GM12864 (cell line): ENCODE results near the gene GAN.
"Not testable (repeated sequence)": the region's sequence is repeated elsewhere in the genome, so short reads cannot be mapped to it uniquely, and the experiment has no call there.

ENCODE experiments used
- DNase-seq: peaks from one replicate; pipeline ENCODE4 v3.0.0-alpha.2; 2011; ENCODE audit warnings: low read depth
- H3K4me3 ChIP-seq: 2 replicates; pipeline ENCODE4 v1.5.1; 2011; ENCODE audit warnings: mild to moderate bottlenecking, low read depth, low read length, control low read depth
- TF ChIP-seq, protein P1 (sequence below): IDR thresholded peaks from 2 replicates; pipeline ENCODE4 v1.5.1; 2011; ENCODE audit warnings: low read depth, mild to moderate bottlenecking, moderate library complexity, low read length, control low read depth, inconsistent platforms; ENCODE audit errors: missing control alignments

GAN gene

DNA sequence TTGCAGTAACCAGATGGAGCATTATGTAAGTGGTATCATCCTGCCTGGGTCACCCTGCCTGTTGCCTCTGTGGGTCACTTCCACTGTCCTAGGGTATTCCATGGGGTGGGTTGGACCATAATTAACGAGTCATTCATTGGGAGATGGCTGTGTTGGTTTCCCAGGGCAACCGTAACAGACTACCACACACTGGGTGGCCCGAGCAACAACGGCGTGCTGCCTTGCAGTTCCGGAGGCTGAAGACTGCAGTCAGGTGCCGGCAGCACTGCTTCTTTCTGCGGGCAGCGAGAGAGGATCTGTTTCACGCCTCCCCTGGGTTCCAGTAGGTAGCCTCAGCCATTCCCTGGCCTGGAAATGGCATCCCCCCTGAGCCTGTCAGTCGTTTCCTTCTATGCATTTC is 101.0 kb downstream of the GAN start:
- TF ChIP-seq, protein P1, sequence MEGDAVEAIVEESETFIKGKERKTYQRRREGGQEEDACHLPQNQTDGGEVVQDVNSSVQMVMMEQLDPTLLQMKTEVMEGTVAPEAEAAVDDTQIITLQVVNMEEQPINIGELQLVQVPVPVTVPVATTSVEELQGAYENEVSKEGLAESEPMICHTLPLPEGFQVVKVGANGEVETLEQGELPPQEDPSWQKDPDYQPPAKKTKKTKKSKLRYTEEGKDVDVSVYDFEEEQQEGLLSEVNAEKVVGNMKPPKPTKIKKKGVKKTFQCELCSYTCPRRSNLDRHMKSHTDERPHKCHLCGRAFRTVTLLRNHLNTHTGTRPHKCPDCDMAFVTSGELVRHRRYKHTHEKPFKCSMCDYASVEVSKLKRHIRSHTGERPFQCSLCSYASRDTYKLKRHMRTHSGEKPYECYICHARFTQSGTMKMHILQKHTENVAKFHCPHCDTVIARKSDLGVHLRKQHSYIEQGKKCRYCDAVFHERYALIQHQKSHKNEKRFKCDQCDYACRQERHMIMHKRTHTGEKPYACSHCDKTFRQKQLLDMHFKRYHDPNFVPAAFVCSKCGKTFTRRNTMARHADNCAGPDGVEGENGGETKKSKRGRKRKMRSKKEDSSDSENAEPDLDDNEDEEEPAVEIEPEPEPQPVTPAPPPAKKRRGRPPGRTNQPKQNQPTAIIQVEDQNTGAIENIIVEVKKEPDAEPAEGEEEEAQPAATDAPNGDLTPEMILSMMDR = no peak
- DNase-seq = no peak

DNA sequence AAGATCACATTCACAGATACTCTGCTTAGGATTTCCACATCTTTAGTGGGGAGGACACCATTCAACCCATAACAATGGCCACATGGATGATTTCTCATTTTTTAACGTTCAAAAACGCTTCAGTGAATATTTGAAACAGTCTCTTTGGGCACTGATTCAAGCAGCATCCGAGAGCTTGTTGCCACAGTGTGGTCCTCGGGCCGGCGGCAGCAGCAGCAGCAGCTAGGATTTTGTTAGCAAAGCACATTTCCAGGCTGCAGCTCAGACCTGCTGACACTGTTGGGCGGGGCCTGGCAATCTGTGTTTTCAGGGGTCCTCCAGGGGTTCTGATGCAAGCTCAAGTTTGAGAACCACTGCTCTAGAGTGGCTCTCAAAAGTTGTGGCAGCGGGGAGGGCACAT is 102.0 kb downstream of the GAN start:
- TF ChIP-seq, protein P1 = no peak
- no peak for DNase-seq
- no peak overlapping the region for H3K4me3 ChIP-seq

More for the DNA sequence above, 101.0 kb downstream of the GAN start:
- H3K4me3 ChIP-seq = no peak overlapping the region

DNA sequence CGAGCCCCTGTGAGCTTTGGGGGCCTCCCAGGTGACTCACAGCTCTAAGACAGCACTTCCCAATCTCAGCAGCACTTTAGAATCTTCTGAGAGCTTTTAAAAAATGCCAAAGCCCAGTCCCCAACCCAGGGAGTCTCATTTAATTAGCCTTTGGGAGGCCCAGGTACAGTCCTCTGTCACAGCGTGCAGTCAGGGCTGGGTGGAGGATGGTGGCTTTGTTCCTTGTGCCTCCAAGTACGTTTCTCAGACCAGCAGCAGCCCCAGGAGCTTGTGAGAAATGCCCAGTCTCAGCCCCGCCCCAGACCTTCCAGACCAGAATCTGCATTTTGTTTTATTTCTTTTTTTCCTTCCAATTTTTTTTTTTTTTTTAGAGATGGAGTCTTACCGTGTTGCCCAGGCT is 102.4 kb downstream of the GAN start:
- TF ChIP-seq, protein P1 = no peak
- no peak overlapping the region for H3K4me3 ChIP-seq

DNA sequence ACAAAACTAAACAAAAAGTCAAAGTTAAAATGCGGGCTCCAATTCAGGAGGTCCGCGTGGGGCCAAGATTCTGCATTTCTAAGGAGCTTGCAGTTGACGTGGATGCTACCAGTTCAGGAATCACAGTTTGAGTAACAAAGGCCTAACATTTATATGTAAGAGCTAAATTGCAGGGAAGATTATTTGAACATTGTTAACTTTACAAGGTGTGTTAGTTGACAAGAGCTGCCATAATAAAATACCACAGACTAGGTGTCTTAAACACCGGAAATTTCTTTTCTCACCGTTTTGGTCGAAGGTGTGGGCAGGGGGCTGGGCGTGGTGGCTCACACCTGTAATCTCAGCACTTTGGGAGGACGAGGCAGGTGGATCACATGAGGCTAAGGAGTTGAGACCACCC is 105.0 kb downstream of the GAN start:
- no peak for DNase-seq
- TF ChIP-seq, protein P1 = no peak
- H3K4me3 ChIP-seq = no peak overlapping the region

More for the DNA sequence above, 102.4 kb downstream of the GAN start:
- DNase-seq = no peak

DNA sequence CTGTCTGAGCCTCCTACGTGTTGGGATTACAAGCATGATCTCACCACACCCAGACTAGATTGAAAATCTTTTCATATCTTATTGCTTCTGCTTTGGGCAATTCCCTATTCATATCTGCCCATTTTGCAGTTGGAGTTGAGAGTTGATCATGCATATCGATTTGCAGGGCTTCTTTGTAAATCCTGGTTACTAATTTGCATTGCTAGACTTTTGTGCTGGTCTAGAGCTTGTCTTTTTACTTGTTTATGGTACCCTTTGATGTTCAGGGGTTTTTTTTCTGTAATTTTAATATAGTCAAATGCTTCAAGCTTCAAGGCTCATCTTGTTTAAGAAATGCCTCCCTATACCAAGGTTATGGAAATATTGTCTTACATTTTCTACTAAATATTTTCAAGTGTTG is 106.4 kb downstream of the GAN start:
- DNase-seq = no peak
- TF ChIP-seq, protein P1 = no peak
- no peak overlapping the region for H3K4me3 ChIP-seq

DNA sequence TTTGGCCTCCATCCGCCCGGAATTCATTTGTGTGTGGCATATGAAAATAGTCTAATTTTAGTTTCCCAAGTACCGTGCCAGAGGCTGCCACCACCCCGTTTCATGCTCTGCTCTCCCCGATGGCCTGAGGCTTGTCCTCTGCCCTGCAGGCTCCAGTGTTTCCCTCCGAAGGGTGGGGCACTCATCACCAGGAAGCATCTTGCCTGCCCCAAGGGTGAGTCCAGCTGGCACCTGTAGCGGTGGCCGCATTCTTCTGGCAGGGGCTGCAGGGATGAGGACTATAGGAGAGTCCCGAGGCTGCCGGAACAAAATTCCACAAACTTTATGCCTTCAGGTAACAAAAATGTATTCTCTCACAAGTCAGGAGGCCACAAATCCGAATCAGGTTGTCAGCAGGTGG is 106.8 kb downstream of the GAN start:
- DNase-seq = no peak

DNA sequence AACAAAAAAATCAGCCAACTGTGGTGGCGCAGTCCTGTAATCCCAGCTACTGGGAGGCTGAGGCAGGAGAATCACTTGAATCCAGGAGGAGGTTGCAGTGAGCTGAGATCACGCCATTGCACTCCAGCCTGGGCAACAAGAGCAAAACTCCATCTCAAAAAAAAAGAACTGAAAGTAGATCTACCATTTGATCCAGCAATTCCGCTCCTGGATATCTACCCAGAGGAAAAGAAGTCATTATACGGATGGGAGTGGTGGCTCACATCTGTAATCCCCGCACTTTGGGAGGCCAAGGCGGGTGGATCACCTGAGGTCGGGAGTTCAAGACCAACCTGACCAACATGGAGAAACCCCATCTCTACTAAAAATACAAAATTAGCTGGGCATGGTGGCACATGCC is 107.4 kb downstream of the GAN start:
- not testable (repeated sequence) for H3K4me3 ChIP-seq, DNase-seq

More for the DNA sequence above, 106.8 kb downstream of the GAN start:
- H3K4me3 ChIP-seq = no peak overlapping the region
- TF ChIP-seq, protein P1 = no peak
